ENCODE measurements around the gene ARFRP1. TPM values are rescaled to one million over a fixed set of nuclear protein-coding genes. Genes with fewer than 3 reads are reported as not detected.
"Not testable (repeated sequence)": the region's sequence is repeated elsewhere in the genome, so short reads cannot be mapped to it uniquely, and the experiment has no call there.

The ARFRP1 gene
- total RNA-seq, 1 donor from 2014 or later = 47.1 TPM

DNA sequence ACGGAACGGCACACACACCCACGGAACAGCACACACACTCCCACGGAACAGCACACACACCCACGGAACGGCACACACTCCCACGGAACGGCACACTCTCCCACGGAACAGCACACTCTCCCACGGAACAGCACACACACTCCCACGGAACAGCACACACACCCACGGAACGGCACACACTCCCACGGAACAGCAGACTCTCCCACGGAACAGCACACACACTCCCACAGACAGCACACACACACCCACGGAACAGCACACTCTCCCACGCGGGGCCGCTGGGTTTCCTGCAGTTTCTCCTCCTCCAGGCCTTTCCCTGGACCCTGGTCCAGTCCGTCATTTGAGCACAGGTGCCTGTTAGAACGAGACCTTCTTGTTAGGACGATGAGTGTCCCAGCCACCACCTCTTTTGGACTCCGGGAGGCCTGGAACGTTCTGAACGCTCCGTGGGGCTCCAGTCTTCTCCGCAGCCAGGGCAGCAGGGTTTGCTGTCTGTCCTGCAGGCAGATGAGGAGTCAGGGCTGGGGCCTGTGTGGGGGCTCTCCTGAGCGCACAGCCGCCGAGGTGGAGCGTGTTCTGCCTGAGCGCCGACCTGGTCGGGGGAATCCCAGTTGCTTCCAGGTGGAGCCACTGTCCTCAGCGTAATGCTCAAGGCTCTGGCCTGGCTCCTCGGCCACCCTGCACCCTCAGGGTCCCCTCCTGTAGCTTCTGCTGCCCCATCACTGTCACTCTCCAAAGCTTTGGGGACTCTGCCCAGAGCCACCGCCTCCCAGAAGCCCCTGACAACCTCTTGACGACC is 28.9 kb downstream of the ARFRP1 start:
- DNase-seq (ENCODE audit: low read depth) = no peak

DNA sequence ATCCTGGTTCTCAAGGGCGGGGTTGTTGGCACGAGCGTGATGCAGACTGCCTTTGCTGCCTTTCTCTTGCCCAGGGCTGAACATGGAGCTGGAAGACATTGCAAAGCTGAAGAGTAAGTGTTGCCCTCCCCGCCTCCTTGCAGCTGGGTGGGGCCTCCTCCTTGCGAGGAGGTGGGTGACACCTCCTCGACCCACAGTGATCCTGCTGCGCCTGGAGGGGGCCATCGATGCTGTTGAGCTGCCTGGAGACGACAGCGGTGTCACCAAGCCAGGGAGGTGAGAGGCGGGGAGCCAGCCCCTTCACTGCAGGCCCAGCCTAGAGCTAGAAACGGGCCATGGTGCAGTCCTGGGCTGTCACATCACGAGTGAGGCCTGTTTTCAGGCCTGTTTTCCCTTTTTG is 29.7 kb downstream of the ARFRP1 start:
- no peak for DNase-seq (ENCODE audit: low read depth)

DNA sequence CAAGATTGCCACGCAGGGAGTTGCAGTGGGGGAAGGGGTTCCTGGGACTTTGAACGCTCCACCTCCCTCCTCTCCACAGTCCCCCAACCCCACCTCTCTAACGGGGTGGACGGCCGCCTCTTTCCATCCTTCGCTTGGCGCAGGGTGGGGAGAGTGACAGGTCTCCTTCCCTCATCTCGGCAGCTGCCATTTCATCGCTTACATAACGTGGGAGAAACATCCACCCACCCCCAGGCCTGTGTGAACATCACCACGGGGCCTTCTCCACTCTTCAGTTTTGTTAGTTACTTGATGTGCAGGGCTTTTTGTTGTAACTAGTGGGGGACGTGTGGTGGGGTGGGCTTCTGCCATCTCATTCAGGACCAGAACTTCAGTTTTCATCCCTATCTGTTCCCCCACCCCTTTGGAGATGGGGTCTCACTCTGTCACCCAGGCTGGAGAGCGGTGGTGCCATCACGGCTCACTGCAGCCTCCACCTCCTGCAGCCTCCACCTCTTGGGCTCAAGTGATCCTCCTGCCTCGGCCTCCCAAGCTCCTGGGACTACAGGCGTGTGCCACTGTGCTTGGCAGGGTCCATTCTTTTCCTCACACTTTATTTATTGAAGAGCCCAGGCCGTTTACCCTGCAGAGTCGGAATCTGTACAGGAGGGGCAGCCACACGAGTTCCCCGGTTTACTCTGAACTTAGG is 32.0 kb downstream of the ARFRP1 start:
- no peak for DNase-seq (ENCODE audit: low read depth)

DNA sequence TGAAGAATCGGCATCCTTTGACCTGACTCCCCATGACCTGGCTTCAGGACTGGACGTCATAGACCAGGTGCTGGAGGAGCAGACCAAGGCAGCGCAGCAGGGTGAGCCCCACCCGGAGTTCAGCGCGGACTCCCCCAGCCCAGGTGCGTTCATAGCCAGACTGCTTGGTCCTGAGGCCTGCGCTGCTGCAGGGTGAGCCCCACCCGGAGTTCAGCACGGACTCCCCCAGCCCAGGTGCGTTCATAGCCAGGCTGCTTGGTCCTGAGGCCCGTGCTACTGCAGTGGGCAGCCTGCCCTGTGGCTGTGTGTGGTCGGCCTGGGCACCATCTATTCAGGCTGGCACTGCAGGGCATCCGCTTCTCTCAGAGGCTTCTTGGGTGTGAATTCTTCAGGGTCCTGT is 33.8 kb downstream of the ARFRP1 start:
- DNase-seq (ENCODE audit: low read depth) = no peak

DNA sequence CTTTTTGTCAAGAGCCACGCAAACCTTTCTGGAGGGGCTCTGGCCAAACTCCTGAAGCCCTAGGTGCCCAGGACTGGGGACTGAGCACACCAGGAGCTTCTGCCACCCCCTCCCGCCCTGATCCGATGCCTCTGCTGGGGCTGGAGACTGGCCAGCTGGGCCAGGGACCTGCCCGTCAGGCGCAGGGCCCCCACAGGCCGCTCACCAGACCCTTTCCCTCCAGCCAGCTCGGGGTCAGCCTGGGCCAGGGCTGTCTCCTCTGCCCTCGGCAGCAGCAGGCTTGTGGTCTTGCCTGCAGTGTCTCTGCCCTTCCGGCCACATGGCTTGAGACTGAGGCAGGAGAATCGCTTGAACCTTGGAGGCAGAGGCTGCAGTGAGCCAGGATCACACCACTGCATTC is 35.1 kb downstream of the ARFRP1 start:
- no peak for DNase-seq (ENCODE audit: low read depth)

DNA sequence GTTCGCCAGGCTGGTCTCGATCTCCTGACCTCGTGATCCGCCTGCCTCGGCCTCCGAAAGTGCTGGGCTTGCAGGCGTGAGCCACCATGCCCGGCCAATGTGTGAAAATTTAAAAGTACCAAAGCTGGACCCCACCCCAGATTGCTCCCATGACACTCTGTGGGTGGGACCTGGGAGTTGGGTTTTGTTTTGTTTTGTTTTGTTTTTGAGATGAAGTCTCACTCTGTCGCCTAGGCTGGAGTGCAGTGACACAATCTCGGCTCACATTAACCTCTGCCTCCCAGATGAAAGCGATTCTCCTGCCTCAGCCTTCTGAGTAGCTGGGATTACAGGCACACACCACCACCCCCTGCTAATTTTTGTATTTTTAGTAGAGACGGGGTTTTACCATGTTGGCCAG is 36.1 kb downstream of the ARFRP1 start:
- not testable (repeated sequence) for DNase-seq (ENCODE audit: low read depth)

DNA sequence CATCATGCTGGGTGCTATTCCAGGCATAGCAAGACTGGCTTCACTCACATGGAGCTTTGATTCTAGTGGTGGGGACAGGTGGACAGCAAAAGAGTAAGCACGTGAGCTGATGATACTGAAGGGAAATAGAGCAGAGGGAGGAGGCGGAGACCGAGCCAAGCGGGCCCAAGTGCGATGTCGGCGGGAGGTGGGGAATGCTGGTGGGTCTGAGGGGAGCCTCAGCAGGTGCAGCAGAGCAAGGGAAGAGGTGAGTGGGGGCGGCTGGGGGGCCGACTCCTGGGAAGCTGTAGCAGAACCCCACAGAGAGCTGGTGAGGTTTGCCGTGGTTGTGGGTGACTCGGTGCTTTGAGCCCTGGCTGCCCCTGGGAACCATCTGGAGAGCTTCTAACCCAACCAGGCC is 39.4 kb downstream of the ARFRP1 start:
- no peak for DNase-seq (ENCODE audit: low read depth)

DNA sequence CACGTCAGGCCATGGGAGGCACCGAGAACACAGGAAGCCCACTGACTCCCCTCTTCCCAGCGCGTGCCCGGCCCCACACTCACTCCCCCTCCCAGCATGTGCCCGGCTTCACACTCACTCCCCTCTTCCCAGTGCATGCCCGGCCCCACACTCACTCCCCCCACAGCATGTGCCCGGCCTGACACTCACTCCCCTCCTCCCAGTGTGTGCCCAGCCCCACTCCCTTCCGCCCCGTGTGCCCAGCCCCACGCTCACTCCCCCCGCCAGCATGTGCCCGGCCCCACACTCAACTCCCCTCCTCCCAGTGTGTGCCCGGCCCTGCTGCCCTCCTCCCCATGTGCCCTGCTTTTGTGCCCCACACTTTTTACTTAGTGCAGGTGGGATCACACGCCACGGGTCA is 39.9 kb downstream of the ARFRP1 start:
- DNase-seq (ENCODE audit: low read depth) = no peak

DNA sequence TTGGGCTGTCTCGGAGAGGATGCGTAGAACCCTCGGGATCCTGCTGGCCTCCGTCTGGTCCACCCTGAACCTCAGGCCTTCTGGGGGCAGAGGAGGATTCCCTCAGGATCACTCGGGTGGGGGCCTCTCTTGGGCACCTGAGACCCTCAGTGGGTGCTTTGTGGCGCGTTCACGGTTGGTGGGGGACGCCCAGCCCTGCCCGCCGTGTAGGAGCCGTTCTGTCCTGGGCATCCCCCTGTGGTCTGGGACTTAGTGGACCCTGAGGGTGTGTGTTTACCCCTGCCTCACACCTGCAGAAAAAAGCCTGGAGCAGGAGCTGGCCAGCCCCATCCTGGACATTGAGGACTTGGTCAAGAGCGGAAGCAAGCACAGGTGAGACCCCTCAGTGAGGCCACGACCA is 42.1 kb downstream of the ARFRP1 start:
- DNase-seq (ENCODE audit: low read depth) = no peak

DNA sequence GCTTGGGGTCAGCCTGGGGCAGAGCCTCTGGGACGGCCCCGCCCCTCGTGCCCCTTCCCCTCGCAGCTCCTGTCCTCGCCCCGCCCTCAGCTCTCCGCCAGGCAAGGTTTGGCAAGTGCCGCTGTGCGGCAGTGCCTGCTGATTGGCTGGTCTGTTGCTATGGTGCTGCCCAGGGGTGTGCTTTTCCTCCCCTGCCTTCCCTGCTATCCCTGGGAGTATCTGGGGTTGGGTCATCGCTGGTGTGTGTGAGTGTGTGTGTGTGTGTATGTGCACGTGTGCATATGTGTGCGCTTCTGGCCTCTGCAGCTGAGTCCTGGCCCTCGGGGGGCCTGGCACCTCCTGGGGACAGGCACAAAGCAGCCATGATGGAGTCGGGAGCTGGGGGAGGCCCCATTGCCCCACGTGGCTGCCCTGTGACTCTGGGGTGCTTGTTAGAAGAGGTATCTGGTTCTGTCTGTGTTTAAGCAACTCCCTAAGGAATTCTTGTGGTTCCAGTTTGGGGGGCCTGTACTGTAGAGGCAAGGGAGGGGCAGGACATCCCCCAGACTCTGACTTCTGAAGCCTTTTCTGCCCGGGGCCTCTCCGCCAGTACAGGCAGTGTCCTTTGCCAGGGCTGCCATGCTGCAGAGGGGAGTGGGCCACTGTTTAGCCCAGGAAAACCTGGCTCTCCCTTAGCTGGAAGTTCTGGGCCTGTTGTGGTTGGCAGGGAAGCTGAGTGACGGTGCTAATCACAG is 42.7 kb downstream of the ARFRP1 start:
- no peak for DNase-seq (ENCODE audit: low read depth)

DNA sequence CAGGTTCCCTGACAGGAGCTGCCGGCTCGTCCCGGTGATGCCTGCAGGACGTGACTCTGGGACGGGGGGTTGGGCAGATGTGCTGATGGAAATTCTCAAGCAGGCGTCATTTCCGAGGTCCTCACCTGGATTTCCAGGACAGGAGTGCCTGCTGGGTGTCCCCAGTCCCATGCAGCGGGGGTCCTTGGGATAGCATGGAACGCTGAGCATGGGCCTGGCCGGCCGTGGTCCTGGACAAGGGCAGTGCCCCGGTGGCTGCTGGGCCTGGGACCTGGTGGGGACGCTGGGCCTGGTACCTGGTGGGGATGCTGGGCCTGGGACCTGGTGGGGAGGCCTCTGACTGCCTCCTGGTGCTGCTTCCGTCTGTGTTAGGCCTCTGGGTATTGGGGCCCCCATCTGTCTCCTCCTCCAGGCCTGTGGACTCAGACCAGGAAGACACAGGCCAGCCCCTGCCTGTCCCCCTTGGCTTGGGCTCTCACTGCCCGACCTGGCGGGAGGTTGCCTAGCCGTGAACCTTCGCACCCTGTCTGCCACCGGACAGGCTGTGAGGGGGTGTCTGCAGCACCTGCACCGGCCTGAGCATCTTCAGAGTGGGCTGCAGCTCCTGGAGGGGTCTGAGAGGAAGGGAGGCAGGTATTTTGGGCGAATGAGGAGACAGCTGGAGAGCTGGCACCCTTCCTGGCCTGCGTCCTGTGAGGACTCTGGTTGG is 43.5 kb downstream of the ARFRP1 start:
- no peak for DNase-seq (ENCODE audit: low read depth)

DNA sequence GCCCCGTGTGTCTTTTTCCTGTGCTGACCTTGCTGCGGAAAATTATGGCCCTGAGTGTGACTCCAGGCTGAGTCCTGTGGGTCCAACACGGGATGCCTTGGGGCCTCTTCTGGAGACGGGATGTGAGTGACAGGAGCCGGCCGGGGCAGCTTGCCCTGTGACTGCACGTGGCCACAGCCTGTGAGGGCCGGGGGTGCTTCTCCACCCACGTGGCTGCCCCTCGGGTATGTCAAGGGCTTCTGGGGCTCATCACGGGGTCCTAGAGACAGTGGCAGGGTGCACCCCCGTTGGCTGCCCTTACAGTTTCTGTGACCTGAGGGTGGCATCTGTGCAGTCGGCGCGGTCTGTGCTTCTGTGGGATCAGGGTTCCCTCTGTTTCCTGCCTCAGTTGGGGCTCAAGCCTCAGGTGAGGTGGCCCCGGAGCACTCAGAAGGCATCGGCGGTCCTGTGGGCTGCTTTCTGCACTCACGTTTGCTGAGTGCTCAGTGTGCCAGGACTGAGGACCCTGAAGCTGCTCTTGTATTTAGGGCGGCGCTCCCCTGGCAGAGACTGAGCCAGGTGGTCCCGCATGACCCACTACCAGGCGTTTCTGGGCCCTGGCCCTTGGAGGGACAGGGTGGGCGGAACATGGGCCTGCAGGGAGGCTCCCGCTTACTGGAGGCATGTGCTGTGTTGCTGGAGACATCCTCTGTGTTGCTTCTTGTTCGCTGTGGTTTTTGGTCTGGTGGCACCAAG is 44.3 kb downstream of the ARFRP1 start:
- DNase-seq (ENCODE audit: low read depth) = no peak

DNA sequence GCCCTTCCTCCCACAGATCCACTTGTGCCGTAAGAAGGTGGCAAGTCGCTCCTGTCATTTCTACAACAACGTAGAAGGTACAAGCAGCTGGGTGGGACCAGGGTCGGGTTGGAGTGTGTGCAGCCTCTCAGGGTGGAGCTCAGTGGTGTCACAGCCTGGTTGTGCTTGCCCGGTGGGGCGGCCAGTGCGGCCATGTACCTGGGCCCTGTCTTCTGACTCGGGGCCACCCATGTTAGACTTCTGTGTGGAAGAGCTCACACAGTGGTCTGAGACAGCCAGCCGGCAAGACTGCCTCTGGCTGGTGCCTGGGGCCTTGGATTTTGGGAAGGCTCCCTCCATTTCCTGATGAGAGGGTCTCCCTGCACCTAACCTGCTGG is 45.0 kb downstream of the ARFRP1 start:
- no peak for DNase-seq (ENCODE audit: low read depth)

DNA sequence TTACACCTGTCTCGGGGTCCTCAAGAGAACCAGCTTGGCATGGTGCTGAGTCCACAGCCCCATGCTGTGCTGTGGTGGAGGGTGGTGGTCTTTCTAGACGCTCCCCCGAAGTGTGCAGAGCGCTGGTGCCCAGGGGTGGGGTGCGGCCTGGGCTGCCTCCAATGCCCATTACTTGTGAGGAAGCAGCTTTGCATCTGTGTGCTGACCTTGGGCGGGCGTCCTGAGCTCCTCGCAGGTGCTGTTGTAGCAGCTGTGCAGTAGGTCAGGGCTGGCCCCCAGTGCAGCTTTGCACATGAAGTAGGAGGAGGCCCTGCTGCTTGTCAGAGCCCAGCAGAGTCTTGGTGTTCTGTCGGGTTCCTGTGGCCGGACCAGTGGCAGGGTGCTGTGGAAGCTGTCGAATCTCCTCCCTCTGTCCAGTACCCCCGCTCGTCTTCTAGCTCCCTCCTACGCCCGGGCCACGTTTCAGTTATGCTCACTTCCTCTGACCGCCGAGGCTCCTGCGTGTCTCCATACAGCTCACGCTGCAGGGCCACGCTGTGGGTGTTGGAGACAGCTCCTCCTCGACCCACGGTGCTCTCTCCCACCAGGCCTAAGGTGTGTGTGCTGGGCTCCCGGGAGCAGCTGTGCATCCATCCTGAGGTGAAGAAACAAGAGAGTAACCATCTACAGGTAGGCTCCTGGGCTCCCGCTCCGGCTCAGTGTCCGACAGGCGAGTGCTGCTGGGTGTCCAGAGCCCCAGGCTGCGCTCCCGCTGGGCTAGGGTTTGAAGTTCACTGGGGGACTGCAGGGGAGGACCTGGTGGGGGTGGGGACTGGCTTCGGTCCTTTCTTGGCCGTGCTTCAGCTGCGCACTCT is 45.6 kb downstream of the ARFRP1 start:
- DNase-seq (ENCODE audit: low read depth) = no peak

DNA sequence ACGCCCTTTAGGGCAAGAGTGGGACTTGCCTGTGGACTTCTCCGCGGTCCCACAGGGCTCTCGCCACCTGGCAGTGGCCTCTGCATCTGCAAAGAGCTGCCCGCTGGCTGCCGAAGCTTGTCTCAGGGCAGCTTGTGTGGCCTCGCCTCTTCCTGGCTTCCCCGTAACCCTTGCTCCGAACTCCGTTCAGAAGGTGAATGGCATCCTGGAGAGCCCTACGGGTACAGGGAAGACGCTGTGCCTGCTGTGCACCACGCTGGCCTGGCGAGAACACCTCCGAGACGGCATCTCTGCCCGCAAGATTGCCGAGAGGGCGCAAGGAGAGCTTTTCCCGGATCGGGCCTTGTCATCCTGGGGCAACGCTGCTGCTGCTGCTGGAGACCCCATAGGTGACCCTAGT is 46.7 kb downstream of the ARFRP1 start:
- DNase-seq (ENCODE audit: low read depth) = no peak

DNA sequence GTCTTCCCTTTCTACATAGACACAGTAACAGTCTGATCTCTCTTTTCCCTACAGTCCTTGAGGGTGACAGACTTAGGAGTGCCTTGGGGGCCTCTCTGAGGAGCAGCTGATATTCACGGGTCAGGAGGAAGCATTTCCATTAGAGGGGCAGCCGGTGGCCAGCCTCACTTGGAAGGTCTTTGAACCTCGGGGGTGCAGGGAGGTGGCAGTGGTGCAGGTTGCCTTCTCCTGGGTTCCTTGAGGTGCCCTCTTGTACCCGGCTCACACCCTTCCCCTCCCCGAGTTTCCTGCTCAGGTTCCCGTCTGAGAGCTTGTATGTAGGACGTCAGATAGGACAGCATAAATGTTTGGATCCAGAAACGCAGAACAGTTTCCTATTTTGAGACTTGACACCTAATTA is 47.2 kb downstream of the ARFRP1 start:
- no peak for DNase-seq (ENCODE audit: low read depth)

DNA sequence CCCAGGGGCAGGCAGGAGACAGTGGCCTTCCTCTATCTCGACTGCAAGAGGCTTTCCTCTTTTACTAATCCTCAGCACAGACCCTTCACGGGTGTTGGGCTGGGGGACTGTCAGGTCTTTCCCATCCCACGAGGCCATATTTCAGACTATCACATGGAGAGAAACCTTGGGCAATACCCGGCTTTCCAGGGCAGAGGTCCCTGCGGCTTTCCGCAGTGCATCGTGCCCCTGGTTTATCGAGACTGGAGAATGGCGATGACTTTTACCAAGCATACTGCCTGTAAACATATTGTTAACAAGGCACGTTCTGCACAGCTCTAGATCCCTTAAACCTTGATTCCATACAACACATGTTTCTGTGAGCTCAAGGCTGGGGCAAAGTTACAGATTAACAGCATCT is 47.6 kb downstream of the ARFRP1 start:
- not testable (repeated sequence) for DNase-seq (ENCODE audit: low read depth)

DNA sequence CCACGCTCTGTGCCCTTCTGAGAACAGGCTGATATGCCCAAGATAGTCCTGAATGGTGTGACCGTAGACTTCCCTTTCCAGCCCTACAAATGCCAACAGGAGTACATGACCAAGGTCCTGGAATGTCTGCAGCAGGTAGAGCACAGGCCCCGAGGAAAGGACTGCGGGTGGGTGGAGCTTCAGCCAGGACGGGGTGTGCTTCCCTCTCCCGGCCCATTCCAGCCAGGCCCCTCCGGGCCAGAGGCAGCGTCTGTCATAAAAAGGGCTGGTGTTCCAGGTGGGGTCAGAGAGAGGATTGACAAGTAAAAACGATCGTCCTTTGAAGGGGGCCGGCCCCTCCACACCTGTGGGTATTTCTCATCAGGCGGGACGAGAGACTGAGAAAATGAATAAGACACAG is 48.4 kb downstream of the ARFRP1 start:
- DNase-seq (ENCODE audit: low read depth) = no peak

DNA sequence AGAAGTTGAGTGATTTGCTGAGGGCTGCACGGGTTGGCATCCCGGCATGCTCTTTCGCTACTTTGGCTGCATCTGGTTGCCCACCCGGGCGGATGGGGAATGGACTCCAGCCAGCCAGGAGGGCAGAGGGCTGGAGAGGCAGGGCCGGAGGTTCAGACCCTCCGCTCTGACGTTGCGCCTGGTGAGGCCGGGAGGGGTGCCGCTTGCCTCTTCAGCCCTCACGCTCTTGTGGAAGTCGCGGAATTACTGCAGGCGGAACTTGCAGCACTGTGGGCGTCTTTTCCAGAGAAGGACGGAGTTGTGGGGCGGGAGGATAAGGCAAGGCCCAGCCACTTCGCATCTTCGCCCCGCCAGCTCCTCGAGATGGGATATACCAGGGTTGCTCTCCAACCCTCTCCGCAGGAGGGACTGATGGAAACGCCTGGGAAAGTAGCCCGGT is 49.0 kb downstream of the ARFRP1 start:
- DNase-seq (ENCODE audit: low read depth) = no peak

Measured in myocyte (in vitro differentiated cells).